Choroid plexus epithelial cell (primary cell): ENCODE data around the gene ARHGAP24.
A peak's percentile ranks its signal among the peaks of the same experiment; 100 is the strongest.

Experiments used
- DNase-seq: peaks from one replicate; pipeline ENCODE4 v3.0.0-alpha.2; 2010; ENCODE audit warnings: low read depth
- H3K4me3 ChIP-seq: 2 replicates; pipeline ENCODE4 v1.5.1; 2011; ENCODE audit warnings: low read depth, mild to moderate bottlenecking, control low read depth, low read length, moderate library complexity
- TF ChIP-seq, protein P1 (sequence below): conservative IDR thresholded peaks from 2 replicates; pipeline ENCODE4 v1.5.1; 2011; ENCODE audit warnings: low read depth, mild to moderate bottlenecking, control low read depth, inconsistent platforms, low read length, moderate library complexity

The ARHGAP24 gene

DNA sequence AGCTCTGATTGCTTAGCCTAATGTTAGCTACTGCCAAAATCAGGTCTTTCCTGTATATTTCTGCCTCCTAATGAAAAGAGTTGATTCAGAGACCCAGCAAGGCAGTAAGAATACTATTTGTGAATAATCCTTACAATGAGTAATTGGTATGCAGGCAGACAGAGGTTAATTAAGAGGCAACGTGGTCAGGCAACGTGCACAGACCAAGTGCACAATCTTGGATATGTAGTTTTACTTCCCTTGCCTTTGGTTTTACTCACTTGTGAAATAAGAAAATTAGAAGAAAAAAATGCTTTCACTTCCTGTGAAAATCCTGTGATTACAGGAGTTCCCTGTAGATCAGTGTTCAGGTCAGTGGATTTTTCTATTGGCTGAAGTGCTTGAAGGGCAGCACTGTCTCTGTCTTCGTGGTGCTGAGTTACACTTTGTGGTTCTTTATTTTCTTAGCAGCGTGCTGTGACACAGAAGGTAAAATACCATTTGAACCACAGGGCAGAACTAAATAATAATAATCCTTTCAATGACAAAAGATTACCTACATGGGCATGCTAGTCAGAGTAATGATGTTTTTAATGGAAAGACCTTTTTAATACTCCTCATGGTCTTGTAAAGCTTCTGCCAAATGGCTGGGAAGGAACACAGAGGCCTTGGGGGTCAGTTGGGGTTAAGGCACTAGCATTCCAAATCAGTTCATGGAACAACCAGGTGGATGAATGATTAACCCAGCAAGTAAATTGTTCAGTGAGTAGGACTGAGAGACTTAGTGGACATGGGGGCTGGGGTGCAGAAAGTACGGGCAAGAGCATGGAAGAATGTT, 454.0 kb downstream of the ARHGAP24 start:
- TF ChIP-seq, protein P1, sequence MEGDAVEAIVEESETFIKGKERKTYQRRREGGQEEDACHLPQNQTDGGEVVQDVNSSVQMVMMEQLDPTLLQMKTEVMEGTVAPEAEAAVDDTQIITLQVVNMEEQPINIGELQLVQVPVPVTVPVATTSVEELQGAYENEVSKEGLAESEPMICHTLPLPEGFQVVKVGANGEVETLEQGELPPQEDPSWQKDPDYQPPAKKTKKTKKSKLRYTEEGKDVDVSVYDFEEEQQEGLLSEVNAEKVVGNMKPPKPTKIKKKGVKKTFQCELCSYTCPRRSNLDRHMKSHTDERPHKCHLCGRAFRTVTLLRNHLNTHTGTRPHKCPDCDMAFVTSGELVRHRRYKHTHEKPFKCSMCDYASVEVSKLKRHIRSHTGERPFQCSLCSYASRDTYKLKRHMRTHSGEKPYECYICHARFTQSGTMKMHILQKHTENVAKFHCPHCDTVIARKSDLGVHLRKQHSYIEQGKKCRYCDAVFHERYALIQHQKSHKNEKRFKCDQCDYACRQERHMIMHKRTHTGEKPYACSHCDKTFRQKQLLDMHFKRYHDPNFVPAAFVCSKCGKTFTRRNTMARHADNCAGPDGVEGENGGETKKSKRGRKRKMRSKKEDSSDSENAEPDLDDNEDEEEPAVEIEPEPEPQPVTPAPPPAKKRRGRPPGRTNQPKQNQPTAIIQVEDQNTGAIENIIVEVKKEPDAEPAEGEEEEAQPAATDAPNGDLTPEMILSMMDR = no peak
- H3K4me3 ChIP-seq = no peak overlapping the region
- DNase-seq = peak; percentile 77

DNA sequence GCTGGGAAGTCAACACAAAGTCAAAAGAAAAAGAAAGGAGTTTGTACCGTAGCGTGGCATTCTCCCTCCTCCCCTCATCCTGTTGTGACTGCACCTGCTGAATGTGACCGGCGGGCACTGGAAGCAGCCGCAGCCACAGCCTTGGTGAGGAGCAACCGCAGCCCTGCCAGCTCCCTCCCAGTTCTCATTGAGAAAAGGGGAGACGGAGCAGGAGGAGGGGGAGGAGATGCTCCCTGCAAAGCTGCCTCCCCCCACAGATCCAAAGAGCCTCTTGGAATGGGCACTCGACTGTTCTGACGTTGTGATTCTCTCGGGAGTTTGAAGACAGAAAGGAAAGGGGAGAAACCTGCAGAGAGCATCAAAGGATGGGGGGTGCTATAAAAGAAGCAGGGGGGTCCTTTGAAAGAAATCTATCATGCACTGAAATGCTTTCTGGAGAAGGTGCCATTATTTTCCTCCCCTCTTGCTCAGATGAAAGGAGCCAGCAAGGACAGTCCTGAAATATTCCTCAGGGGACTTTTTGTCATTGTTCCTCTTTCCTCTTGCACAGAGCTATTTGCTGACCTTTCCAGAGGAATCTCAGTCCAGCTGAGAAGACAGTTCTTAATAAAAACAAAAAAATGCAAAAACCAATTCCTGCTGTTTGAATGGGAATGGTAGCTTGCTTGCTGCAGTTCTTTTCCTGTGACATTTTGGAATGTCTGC, 455.2 kb downstream of the ARHGAP24 start:
- H3K4me3 ChIP-seq = no peak overlapping the region
- TF ChIP-seq, protein P1 = no peak
- DNase-seq = no peak

DNA sequence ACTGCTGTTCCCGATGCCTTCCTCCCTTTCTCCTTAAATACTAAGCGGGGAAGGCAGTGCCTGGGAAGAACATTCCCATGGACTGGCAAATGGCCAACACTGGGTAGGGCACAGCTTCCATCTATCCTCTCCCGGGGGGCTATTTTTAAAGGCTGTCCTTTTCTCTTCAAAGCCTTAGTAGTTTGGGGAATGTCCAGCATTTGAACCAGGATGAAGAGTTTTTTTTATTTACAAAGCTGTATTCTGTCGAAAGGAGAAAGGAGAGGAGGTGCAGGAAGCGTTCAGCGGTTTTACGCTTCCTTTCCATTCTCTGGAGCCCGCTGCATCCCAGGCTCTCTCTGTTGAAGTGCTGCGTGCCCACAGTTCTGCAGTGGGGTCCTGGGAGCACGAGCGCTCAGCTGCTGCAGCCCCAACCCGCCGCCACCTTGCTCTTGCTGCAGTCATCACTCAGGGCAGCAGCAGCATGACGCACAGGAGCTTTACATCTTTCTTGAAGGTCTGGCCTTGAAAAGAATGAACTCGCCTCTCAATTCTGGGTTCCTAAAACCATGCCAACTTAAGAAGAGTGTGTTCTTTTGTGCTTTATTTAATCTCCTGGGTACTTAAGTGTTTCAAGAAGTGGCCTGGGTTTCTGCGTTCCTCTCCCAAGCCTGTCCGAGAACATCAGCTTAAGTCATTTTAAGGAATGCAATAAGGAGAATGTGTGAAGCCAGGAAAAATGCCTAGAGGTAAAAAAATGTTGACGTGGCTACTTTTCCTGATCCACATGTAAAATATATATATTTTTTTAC, 457.7 kb downstream of the ARHGAP24 start:
- TF ChIP-seq, protein P1 = no peak
- DNase-seq = no peak
- no peak overlapping the region for H3K4me3 ChIP-seq

DNA sequence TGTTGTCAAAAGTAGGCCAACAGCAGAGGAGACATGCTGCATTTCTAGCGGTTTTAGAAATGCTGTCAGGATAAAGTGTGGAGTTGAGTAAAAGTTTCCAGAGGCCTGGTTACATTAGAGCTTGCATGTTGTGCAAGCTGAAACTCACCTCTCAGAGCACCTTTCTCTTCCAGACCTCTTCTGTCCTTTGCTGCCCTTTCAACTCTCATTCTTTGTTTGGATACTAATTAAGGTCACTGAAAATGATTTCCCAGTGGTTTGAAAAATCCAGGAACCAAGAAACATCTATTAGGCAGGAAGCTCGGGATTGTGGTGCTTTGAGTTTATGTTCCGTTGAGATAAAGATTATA, 458.3 kb downstream of the ARHGAP24 start:
- H3K4me3 ChIP-seq = no peak overlapping the region
- DNase-seq = no peak
- TF ChIP-seq, protein P1 = no peak

DNA sequence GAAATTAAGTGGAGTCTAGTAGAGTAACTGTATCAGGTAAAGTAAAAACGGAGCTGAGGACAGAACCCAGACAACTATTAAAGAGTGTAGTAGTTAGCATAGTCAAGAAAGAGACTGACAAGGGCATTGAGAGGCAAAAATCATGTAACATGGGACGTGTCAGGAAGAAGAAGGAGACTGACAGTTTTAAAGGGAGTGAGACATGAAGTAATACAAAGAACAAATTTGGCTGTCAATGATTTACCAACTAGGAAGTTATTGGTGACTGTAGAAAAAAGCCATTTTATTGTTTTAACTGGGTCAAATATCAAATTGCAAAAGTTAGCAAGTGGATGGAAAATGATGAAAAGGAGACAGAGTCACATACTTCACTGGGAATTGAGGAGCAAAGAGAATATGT, 462.6 kb downstream of the ARHGAP24 start:
- TF ChIP-seq, protein P1 = no peak
- no peak for DNase-seq
- H3K4me3 ChIP-seq = no peak overlapping the region

DNA sequence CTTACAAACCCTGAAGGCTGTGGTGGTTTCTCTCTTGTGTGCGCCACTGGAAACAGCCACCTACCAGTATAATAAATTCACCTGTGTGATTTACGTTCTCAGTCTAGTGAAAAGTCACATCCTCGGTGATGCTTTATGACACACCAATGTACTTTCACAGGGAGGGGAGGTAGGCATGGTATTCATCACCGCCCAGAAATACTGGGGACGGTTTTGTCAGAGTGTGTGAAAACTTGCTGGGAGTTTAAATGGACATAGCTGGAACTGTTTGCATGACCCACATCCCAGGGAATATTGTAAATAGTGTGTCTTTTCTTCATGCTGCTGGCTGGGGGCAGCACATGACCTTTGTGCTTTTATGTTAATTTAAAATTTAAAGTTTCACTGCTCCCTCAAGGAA, 463.1 kb downstream of the ARHGAP24 start:
- no peak for DNase-seq
- H3K4me3 ChIP-seq = no peak overlapping the region
- TF ChIP-seq, protein P1 = no peak
